Measurements from ENCODE around the gene LIN37. TPM values are rescaled to one million over a fixed set of nuclear protein-coding genes. Genes with fewer than 3 reads are reported as not detected.

The LIN37 gene
- total and polyA plus RNA-seq, 12 donors, result 4.0 to 29.4 (median 5.0) TPM

- TF ChIP-seq CTCF (IDR thresholded peaks at IDR 0.05), result no peak
- no peak for ATAC-seq
- 76% methylated on average over 11 of the region's 11 CpGs for WGBS, 2 donors
- no peaks in the 10 kb centered on the region for H3K36me3 ChIP-seq
- peaks cover 0 to 7% (median 0%) of the 10 kb centered on the region in 7 donors for H3K27me3 ChIP-seq
- no peak for DNase-seq
- intact Hi-C loops (cut with DNase I), result loop anchor here in 4 of 10 donors (10.0 kb wide), 2 partner anchors 158 to 168 kb away; partner anchors contain the start of gene TMEM147 (in 3 of the 4)
- H3K9me3 ChIP-seq, result no peaks in the 10 kb centered on the region
- H3K4me3 ChIP-seq, result peak overlapping the region in 1 of 10 donors; percentile 20
- peaks cover 3 to 16% (median 12%) of the 10 kb centered on the region in 9 donors for H3K4me1 ChIP-seq
- H3K27ac ChIP-seq, result peak overlapping the region in 1 of 10 donors; percentile 58
These were observed 35.5 kb upstream of the LIN37 start for GRCh38 chr19:35712567-35713505.

- ATAC-seq, result no peak
- peak overlapping the region in 1 of 10 donors; percentile 58 for H3K27ac ChIP-seq
- TF ChIP-seq CTCF (IDR thresholded peaks at IDR 0.05), result no peak
- peak overlapping the region in 1 of 10 donors; percentile 20 for H3K4me3 ChIP-seq
- no peak for DNase-seq
- intact Hi-C loops (cut with DNase I), result loop anchor here in 4 of 10 donors (10.0 kb wide), 2 partner anchors 159 to 169 kb away; partner anchors contain the start of gene TMEM147 (in 3 of the 4)
- WGBS, 2 donors, result 71 to 74% methylated on average over 2 of the region's 2 CpGs
- peaks cover 0 to 5% (median 0%) of the 10 kb centered on the region in 7 donors for H3K27me3 ChIP-seq
- no peaks in the 10 kb centered on the region for H3K36me3 ChIP-seq
- H3K9me3 ChIP-seq, result no peaks in the 10 kb centered on the region
- H3K4me1 ChIP-seq, result peaks cover 3 to 17% (median 13%) of the 10 kb centered on the region in 9 donors
These were observed 34.9 kb upstream of the LIN37 start for GRCh38 chr19:35713506-35713850.

- ATAC-seq, result no peak
- Histone ChIP-seq H3K27me3 (no peaks in the 10 kb centered on the region), H3K9me3 (no peaks in the 10 kb centered on the region), H3K36me3 (no peaks in the 10 kb centered on the region), H3K27ac (peak overlapping the region in 1 of 10 donors; percentile 58), H3K4me3 (peak overlapping the region in 1 of 10 donors; percentile 20), H3K4me1 (peaks cover 5 to 22% (median 18%) of the 10 kb centered on the region in 9 donors)
- TF ChIP-seq CTCF (IDR thresholded peaks at IDR 0.05), result no peak
- WGBS, 2 donors, result 81 to 84% methylated on average over 12 of the region's 12 CpGs
- DNase-seq, result no peak
- intact Hi-C loops (cut with DNase I), result loop anchor here in 4 of 10 donors (10.0 kb wide), 2 partner anchors 159 to 169 kb away; partner anchors contain the start of gene TMEM147 (in 3 of the 4)
These were observed 34.4 kb upstream of the LIN37 start for GRCh38 chr19:35713904-35714495.
